Tibial artery (tissue), 4 donors: ENCODE results near the gene CHST4.

Source experiments
- DNase-seq, 2 donors: peaks; one replicate each; pipeline ENCODE4 v3.0.0-alpha.2; 2019
- H3K27ac ChIP-seq, 2 donors: fragments of 200-600 bp; sonication (generic) in 1 of 2; 1 replicate in 1 of 2; 2 replicates in 1 of 2; pipeline ENCODE4 v1.5.1; 2018 to 2019; ENCODE audit warnings: mild to moderate bottlenecking in 1 of 2
- H3K27me3 ChIP-seq, 2 donors: fragments of 200-600 bp; sonication (generic) in 1 of 2; one replicate each; pipeline versions ENCODE4 v1.5.1 to v1.6.0; 2016 to 2019
- H3K36me3 ChIP-seq, 3 donors: fragments of 200-600 bp; sonication (generic) in 2 of 3; one replicate each; pipeline ENCODE4 v1.5.1; 2016 to 2019; ENCODE audit warnings: mild to moderate bottlenecking in 2 of 3
- H3K4me1 ChIP-seq, 4 donors: fragments of 200-600 bp; sonication (generic) in 2 of 4; 1 replicate in 3 of 4; 2 replicates in 1 of 4; pipeline ENCODE4 v1.5.1; 2016 to 2019
- H3K4me3 ChIP-seq, 2 donors: fragments of 200-600 bp; sonication (generic) in 1 of 2; 1 replicate in 1 of 2; 2 replicates in 1 of 2; pipeline ENCODE4 v1.5.1; 2018 to 2019; ENCODE audit warnings: mild to moderate bottlenecking in 2 of 2
- H3K9me3 ChIP-seq, 3 donors: fragments of 200-600 bp; sonication (generic) in 1 of 3; one replicate each; pipeline ENCODE4 v1.5.1; 2016 to 2019
- CTCF ChIP-seq, 2 experiments: fragments of 200-600 bp in 1 of 2; fragments of 450-650 bp in 1 of 2; IDR thresholded peaks; one replicate each; pipeline ENCODE4 v1.5.1; 2017 to 2019; ENCODE audit warnings: antibody characterized with exemption in 2 of 2, mild to moderate bottlenecking in 1 of 2, moderate library complexity in 1 of 2
- intact Hi-C: fragments of 100-400 bp; cut with DNase I; formaldehyde crosslinking; loops from one replicate; pipeline ENCODE4 v1.15.0; 2023; ENCODE audit warnings: low total_unique reads

The CHST4 gene

GRCh38 chr16:71504901-71505300 is 21.3 kb upstream of the CHST4 start:
- Histone ChIP-seq H3K4me3 (no peak overlapping the region), H3K36me3 (no peaks in the 10 kb centered on the region), H3K9me3 (no peaks in the 10 kb centered on the region), H3K27me3 (peaks cover 0 to 13% of the 10 kb centered on the region in 2 donors), H3K27ac (no peak overlapping the region), H3K4me1 (no peaks in the 10 kb centered on the region)
- no peak for DNase-seq
- intact Hi-C loops = no loop called here
- no peak for TF ChIP-seq CTCF (IDR thresholded peaks at IDR 0.05)

GRCh38 chr16:71507061-71507460 is 19.2 kb upstream of the CHST4 start:
- Histone ChIP-seq H3K27me3 (peaks cover 0 to 9% of the 10 kb centered on the region in 2 donors), H3K36me3 (no peaks in the 10 kb centered on the region), H3K27ac (no peak overlapping the region), H3K4me1 (no peaks in the 10 kb centered on the region), H3K4me3 (no peak overlapping the region), H3K9me3 (no peaks in the 10 kb centered on the region)
- no peak for TF ChIP-seq CTCF (IDR thresholded peaks at IDR 0.05)
- intact Hi-C loops = no loop called here
- no peak for DNase-seq

GRCh38 chr16:71513302-71513701 is 12.9 kb upstream of the CHST4 start:
- intact Hi-C loops = no loop called here
- no peak for TF ChIP-seq CTCF (IDR thresholded peaks at IDR 0.05)
- no peak for DNase-seq
- Histone ChIP-seq H3K9me3 (no peaks in the 10 kb centered on the region), H3K27me3 (peaks cover 0 to 10% of the 10 kb centered on the region in 2 donors), H3K36me3 (no peaks in the 10 kb centered on the region), H3K4me3 (no peak overlapping the region), H3K4me1 (no peaks in the 10 kb centered on the region), H3K27ac (no peak overlapping the region)

GRCh38 chr16:71514476-71514875 is 11.8 kb upstream of the CHST4 start:
- intact Hi-C loops = no loop called here
- Histone ChIP-seq H3K4me3 (no peak overlapping the region), H3K9me3 (no peaks in the 10 kb centered on the region), H3K27ac (no peak overlapping the region), H3K4me1 (no peaks in the 10 kb centered on the region), H3K27me3 (peaks cover 0 to 10% of the 10 kb centered on the region in 2 donors), H3K36me3 (no peaks in the 10 kb centered on the region)
- no peak for DNase-seq
- TF ChIP-seq CTCF (IDR thresholded peaks at IDR 0.05) = no peak

GRCh38 chr16:71515026-71515425 is 11.2 kb upstream of the CHST4 start:
- no peaks in the 10 kb centered on the region for H3K9me3 ChIP-seq
- peaks cover 0 to 10% of the 10 kb centered on the region in 2 donors for H3K27me3 ChIP-seq
- H3K4me1 ChIP-seq = no peaks in the 10 kb centered on the region
- H3K27ac ChIP-seq = no peak overlapping the region
- no peak for DNase-seq
- no peaks in the 10 kb centered on the region for H3K36me3 ChIP-seq
- intact Hi-C loops = no loop called here
- no peak overlapping the region for H3K4me3 ChIP-seq
- no peak for TF ChIP-seq CTCF (IDR thresholded peaks at IDR 0.05)

GRCh38 chr16:71520550-71520949 is 5.7 kb upstream of the CHST4 start:
- Histone ChIP-seq H3K36me3 (no peaks in the 10 kb centered on the region), H3K4me1 (no peaks in the 10 kb centered on the region), H3K4me3 (no peak overlapping the region), H3K9me3 (no peaks in the 10 kb centered on the region), H3K27me3 (peaks cover 0 to 11% of the 10 kb centered on the region in 2 donors), H3K27ac (no peak overlapping the region)
- intact Hi-C loops = no loop called here
- no peak for TF ChIP-seq CTCF (IDR thresholded peaks at IDR 0.05)
- no peak for DNase-seq
